ENCODE measurements around the gene COPZ2.
A peak's percentile ranks its signal among the peaks of the same experiment; 100 is the strongest.

Gene COPZ2

DNA sequence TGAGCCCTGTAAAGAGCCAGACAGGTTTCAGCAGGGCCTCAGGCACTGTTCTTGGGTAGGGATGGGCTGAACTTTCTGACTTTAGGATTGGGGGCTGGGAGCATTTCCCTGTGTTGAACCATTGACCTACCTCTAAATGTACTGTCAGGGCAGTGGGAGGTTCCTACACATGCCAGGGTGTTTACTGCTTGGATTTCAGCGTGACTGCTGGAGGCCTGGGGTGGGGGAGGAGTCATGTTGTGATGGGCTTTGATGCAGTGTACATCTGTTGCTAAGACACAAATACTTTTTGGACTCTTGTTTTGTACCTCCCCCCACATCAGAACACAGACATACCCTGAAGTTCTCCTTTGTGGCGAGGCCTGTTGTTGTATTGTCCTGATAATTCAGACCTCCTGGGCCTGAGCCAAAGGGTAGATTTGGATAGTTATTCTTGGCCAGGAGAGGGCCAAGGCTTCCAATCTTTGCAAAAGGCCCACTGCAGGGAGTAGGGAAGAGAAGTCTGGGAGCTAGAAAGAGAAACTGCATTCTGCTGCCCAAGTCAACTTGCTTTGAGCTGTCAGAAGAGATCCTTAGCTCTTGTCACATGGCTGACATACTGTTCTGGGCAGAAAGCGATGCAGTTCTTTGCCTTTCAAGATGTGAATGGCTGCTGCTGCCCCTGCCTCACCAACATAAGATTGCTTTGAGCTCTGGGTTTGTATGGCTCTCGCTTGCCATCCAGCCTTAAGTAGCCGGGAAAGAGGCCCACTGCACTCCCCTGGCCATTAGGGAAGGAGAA, 14.3 kb upstream of the COPZ2 start:
- DNase-seq (ENCODE audit: low read depth, low spot score) = peak; percentile 96
- H3K4me3 ChIP-seq (ENCODE audit: low read depth, low read length) = peak overlapping the region; percentile 31
- TF ChIP-seq, protein P1, sequence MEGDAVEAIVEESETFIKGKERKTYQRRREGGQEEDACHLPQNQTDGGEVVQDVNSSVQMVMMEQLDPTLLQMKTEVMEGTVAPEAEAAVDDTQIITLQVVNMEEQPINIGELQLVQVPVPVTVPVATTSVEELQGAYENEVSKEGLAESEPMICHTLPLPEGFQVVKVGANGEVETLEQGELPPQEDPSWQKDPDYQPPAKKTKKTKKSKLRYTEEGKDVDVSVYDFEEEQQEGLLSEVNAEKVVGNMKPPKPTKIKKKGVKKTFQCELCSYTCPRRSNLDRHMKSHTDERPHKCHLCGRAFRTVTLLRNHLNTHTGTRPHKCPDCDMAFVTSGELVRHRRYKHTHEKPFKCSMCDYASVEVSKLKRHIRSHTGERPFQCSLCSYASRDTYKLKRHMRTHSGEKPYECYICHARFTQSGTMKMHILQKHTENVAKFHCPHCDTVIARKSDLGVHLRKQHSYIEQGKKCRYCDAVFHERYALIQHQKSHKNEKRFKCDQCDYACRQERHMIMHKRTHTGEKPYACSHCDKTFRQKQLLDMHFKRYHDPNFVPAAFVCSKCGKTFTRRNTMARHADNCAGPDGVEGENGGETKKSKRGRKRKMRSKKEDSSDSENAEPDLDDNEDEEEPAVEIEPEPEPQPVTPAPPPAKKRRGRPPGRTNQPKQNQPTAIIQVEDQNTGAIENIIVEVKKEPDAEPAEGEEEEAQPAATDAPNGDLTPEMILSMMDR (IDR thresholded peaks at IDR 0.05; ENCODE audit: low read depth, low read length) = no peak
- in situ Hi-C loops (cut with HindIII; ENCODE audit: low sequenced_read_pairs) = no loop called here

DNA sequence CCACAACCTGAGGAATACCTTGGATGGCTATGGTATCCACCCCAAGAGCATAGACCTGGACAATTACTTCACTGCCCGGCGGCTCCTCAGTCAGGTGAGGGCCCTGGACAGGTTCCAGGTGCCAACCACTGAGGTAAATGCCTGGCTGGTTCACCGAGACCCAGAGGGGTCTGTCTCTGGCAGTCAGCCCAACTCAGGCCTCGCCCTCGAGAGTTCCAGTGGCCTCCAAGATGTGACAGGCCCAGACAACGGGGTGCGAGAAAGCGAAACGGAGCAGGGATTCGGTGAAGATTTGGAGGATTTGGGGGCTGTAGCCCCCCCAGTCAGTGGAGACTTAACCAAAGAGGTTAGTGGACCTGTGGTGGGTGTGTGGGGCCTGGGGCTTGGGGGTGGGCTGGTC, 13.7 kb upstream of the COPZ2 start:
- TF ChIP-seq, protein P1 (IDR thresholded peaks at IDR 0.05; ENCODE audit: low read depth, low read length) = no peak
- in situ Hi-C loops (cut with HindIII; ENCODE audit: low sequenced_read_pairs) = no loop called here
- H3K4me3 ChIP-seq (ENCODE audit: low read depth, low read length) = peak overlapping the region; percentile 22
- no peak for DNase-seq (ENCODE audit: low read depth, low spot score)

DNA sequence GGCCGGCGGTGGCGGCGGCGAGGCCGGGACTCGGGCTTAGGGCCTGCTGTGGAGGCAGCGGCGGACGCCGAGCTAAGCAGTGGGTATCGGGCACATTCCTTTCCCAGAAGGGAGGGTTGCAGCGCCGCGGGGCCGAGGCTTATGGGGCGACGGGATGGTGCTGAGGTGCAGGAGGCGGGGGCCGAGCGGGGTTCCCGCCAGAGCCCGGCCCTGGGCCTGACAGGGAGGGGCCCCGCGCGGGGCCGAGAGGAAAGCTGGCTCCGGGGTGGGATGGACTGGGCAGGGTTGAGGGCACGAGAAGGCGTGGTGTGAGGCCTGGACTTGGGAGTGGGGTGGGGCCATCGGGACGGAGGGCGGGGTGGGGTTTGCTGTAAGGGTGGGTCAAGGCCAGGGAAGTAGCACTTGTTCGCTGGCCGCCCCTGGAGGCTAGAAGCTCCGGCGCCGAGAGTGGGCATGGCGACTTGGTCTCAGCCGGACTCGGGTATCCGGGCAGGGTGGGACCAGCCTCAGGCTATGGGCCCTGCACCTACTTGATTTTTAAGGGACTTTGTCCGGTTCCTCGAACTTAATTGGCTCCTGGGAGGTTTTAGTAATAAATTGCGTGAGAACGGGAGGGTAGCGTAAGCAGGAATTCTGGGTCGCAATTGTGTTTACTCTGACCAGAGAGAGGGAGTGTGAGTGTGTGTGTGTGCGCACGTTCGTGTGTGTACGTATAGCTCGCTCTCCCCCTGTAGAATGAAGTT, 11.0 kb upstream of the COPZ2 start:
- in situ Hi-C loops (cut with HindIII; ENCODE audit: low sequenced_read_pairs) = no loop called here
- peak; percentile 93 for DNase-seq (ENCODE audit: low read depth, low spot score)
- peak overlapping the region; percentile 81 for H3K4me3 ChIP-seq (ENCODE audit: low read depth, low read length)
- TF ChIP-seq, protein P1 (IDR thresholded peaks at IDR 0.05; ENCODE audit: low read depth, low read length) = no peak

DNA sequence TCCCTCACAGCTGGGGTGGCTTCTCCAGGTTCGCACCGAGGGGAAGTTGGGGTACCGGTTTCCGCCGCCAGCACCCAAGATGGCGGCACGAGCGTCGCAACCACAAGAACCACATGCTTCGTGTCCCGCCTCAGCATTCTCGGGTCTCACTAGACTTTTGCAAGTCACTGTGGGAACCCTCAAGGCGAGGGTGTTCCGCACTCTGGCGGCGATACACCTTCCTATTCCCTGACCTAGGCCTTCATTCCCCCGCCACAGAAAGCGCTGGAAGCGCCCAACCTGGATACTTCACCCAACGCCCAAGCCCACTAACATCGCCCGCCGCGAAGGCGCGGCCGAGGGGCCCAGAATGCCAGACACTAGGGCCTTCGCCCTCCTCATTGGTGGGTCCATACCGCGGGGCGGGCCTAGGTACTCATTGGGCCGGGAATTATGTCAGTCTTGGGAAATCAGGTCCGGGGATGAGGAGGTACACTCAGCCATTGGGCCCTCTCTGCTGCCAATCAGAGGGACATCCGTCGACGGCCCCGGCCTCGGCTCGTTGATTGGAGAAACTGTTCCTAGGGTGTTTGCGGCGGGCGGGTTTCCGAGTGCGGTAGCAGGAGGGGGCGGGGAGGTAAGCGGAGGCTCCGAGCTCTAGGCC, 10.3 kb upstream of the COPZ2 start, which contains the start of gene NFE2L1:
TSS of gene NFE2L1 (plus strand) at position 619 of the 643 bp plus-strand sequence. CDS start 2,760 bp downstream, outside the sequence.
- TF ChIP-seq, protein P1 (IDR thresholded peaks at IDR 0.05; ENCODE audit: low read depth, low read length) = no peak
- peak; percentile 100 for DNase-seq (ENCODE audit: low read depth, low spot score)
- peak within 1 kb of the TSS; percentile 84 for H3K4me3 ChIP-seq (ENCODE audit: low read depth, low read length)
- in situ Hi-C loops (cut with HindIII; ENCODE audit: low sequenced_read_pairs) = no loop called here

DNA sequence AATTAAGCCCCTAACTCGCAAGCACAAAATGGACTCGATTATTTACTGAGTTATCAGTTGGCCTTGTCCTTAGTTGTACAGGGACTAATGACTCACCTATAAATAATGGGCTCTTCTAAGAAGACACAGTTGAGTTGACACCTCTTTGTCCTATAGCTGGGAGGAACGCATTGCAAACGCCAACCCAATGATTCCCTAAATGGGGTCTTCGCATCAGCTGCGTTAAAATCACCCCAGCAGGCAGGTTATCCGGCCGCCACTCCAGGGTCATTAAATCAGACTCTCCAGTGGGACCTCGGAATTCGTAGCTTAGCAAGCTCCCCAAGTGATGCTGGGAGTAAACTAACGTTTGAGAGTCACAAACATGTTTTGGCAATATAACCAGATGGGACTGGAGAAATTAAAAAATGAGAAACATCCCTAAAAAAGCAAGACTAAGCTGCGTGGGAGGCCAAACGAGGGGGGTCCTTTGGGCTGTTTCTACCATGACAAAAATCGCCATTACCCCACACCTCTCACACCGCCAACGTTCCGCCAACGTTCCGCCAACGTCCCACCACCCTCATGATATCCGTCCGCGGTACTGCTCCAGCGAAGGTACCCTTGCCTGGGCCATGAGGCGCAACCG, 9.6 kb upstream of the COPZ2 start:
- TF ChIP-seq, protein P1 (IDR thresholded peaks at IDR 0.05; ENCODE audit: low read depth, low read length) = no peak

DNA sequence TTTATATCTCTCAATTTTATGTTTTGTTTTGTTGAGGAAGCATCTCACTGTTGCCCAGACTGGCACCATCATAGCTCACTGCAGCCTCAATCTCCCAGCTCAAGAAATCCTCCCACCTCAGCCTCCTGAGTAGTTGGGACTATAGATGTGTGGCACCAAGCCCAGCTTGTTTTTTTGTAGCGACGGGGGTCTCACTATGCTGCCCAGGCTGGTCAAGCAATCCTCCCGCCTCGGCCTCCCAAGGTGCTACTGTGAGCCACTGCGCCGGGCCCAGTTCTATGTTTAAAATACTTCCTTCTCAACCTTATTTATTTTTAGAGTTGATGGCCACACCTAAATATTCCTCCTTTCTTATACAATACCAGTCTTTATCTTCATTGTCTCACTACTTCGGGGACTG, 8.7 kb upstream of the COPZ2 start:
- TF ChIP-seq, protein P1 (IDR thresholded peaks at IDR 0.05; ENCODE audit: low read depth, low read length) = no peak
- no peak for DNase-seq (ENCODE audit: low read depth, low spot score)
- in situ Hi-C loops (cut with HindIII; ENCODE audit: low sequenced_read_pairs) = no loop called here
- H3K4me3 ChIP-seq (ENCODE audit: low read depth, low read length) = no peak overlapping the region

More for the DNA sequence above, 9.6 kb upstream of the COPZ2 start:
- peak overlapping the region; percentile 84 for H3K4me3 ChIP-seq (ENCODE audit: low read depth, low read length)
- DNase-seq (ENCODE audit: low read depth, low spot score) = no peak
- in situ Hi-C loops (cut with HindIII; ENCODE audit: low sequenced_read_pairs) = no loop called here

Data from astrocyte of the spinal cord (primary cell).